ENCODE data around the gene METRNL. TPM values are rescaled to one million over a fixed set of nuclear protein-coding genes. Genes with fewer than 3 reads are reported as not detected.
A peak's percentile ranks its signal among the peaks of the same experiment; 100 is the strongest.

METRNL gene
- total RNA-seq, 1 experiment from 2014 or later = 29.0 TPM

GRCh38 chr17:83077411-83077810 lies 2.0 kb upstream of the METRNL start:
- no TSS peak for BruUV-seq (replicated peaks)
- H3K4me3 Mint-ChIP-seq (ENCODE audit: low read depth, unreplicated experiment) = no peak overlapping the region
- H3K36me3 Mint-ChIP-seq (ENCODE audit: insufficient read depth, unreplicated experiment) = peaks cover 35% of the 10 kb centered on the region
- no peak for TF ChIP-seq CTCF (IDR thresholded peaks at IDR 0.05; ENCODE audit: unreplicated experiment)
- no peak overlapping the region for H3K27ac Mint-ChIP-seq (ENCODE audit: unreplicated experiment)
- DNase-seq = no peak
- intact Hi-C loops (cut with micrococcal nuclease; ENCODE audit: unreplicated experiment) = no loop called here
- CTCF ChIA-PET = no interaction called here
- H3K4me1 Mint-ChIP-seq (ENCODE audit: low read depth, unreplicated experiment) = peaks cover 32% of the 10 kb centered on the region
- peaks cover 23% of the 10 kb centered on the region for H3K27me3 Mint-ChIP-seq (ENCODE audit: unreplicated experiment)
- H3K9me3 Mint-ChIP-seq (ENCODE audit: low read depth, unreplicated experiment) = no peaks in the 10 kb centered on the region

DNA sequence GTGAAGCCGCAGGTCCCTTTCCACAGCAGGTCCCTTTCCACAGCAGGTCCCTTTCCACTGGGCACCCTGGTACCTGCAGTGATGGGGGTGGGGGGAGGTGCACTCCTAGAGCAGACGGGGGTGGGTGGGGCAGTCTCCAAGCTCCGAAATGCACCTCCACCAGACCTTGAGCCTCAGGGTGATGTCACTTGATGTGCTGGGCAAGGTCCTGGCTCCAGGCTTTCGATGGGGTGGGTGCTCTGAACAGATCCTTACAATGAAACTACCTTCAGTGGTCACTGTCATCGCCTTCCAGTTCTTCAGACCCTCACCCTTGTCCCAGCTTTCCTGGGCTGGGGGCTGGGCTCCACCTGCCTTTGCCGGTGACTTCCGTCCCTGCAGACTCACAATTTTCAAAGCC lies 1.5 kb upstream of the METRNL start:
- intact Hi-C loops (cut with micrococcal nuclease; ENCODE audit: unreplicated experiment) = no loop called here
- CTCF ChIA-PET = no interaction called here
- Mint-ChIP-seq H3K9me3 (ENCODE audit: low read depth, unreplicated experiment) (no peaks in the 10 kb centered on the region), H3K4me1 (ENCODE audit: low read depth, unreplicated experiment) (peaks cover 37% of the 10 kb centered on the region), H3K4me3 (ENCODE audit: low read depth, unreplicated experiment) (peak overlapping the region; percentile 53), H3K27ac (ENCODE audit: unreplicated experiment) (no peak overlapping the region), H3K27me3 (ENCODE audit: unreplicated experiment) (peaks cover 23% of the 10 kb centered on the region), H3K36me3 (ENCODE audit: insufficient read depth, unreplicated experiment) (peaks cover 40% of the 10 kb centered on the region)
- no peak for TF ChIP-seq CTCF (IDR thresholded peaks at IDR 0.05; ENCODE audit: unreplicated experiment)
- no TSS peak for BruUV-seq (replicated peaks)
- no peak for DNase-seq

DNA sequence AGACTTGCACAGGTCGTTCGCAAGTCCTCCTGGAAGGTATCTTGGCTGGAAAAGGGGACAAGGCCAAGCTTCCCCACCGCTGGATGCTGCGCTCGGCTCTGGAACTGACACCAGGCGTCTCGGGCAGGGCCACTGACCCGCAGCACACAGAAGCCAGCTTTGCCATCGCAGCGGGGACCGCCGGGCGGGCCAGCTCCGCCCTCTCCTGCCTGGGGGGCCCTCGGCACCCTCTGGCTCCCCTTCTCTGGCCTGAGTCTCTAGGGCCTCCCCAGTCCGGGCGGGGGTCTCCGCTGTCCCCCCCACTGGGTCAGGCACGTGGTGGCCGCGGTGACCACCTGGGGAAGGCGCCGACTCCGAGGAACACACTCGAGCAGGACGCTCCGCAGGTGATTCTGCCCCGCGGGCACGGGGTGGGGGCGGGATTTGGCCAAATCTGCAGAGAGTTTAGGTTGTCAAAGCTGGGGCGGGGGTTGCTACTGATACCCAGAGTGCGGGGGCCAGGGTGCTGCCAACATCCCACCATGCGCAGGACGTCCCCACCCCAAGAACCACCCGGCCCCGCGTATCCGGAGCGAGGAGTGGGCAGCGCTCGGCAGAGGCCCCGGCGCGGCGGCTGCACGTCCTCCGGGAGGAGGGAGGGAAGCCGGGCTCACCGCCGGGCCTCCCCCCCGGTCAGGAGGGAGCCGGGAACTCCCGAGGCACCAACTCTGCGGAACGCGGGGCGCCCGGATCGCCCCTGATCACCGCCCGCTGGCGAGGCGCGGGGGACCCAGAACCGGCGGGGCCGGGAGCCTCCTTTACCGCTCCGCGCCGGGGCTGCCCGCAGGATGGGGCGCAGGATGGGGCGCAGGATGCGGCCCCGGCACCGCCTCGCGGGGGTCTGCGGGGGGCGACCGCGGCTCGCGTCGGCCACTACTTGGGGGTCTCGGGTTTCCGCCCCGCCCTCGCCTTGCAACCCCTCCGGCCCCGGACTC lies 744 bp upstream of the METRNL start:
- H3K27ac Mint-ChIP-seq (ENCODE audit: unreplicated experiment) = no peak overlapping the region
- TF ChIP-seq CTCF (IDR thresholded peaks at IDR 0.05; ENCODE audit: unreplicated experiment) = no peak
- peaks cover 35% of the 10 kb centered on the region for H3K36me3 Mint-ChIP-seq (ENCODE audit: insufficient read depth, unreplicated experiment)
- H3K9me3 Mint-ChIP-seq (ENCODE audit: low read depth, unreplicated experiment) = no peaks in the 10 kb centered on the region
- no peak for DNase-seq
- intact Hi-C loops (cut with micrococcal nuclease; ENCODE audit: unreplicated experiment) = no loop called here
- no TSS peak for BruUV-seq (replicated peaks)
- H3K27me3 Mint-ChIP-seq (ENCODE audit: unreplicated experiment) = peaks cover 23% of the 10 kb centered on the region
- peak overlapping the region; percentile 53 for H3K4me3 Mint-ChIP-seq (ENCODE audit: low read depth, unreplicated experiment)
- CTCF ChIA-PET = no interaction called here
- H3K4me1 Mint-ChIP-seq (ENCODE audit: low read depth, unreplicated experiment) = peaks cover 37% of the 10 kb centered on the region

- intact Hi-C loops (cut with micrococcal nuclease; ENCODE audit: unreplicated experiment) = no loop called here
- no TSS peak for BruUV-seq (replicated peaks)
- Mint-ChIP-seq H3K9me3 (ENCODE audit: low read depth, unreplicated experiment) (no peaks in the 10 kb centered on the region), H3K36me3 (ENCODE audit: insufficient read depth, unreplicated experiment) (peaks cover 44% of the 10 kb centered on the region), H3K27ac (ENCODE audit: unreplicated experiment) (no peak overlapping the region), H3K27me3 (ENCODE audit: unreplicated experiment) (peaks cover 23% of the 10 kb centered on the region), H3K4me3 (ENCODE audit: low read depth, unreplicated experiment) (peak overlapping the region; percentile 53), H3K4me1 (ENCODE audit: low read depth, unreplicated experiment) (peaks cover 42% of the 10 kb centered on the region)
- DNase-seq = no peak
- CTCF ChIA-PET = no interaction called here
- TF ChIP-seq CTCF (IDR thresholded peaks at IDR 0.05; ENCODE audit: unreplicated experiment) = no peak
These were observed 563 bp downstream of the METRNL start for GRCh38 chr17:83079766-83080578.

All from Calu3 (cell line).